OCI-LY7 (cell line): Measurements from ENCODE around the gene GPR21. TPM values are rescaled to one million over a fixed set of nuclear protein-coding genes. Genes with fewer than 3 reads are reported as not detected.

ENCODE experiments used
- BruUV-seq: library from RNA; stranded (reverse); fragments of 400-500 nt; replicated peaks from 2 replicates; lab custom pipeline; 2021; lab: Mats Ljungman, UMichigan
- CTCF ChIA-PET: fragments of 300-600 bp; sonication (Branson Sonifier 250); formaldehyde crosslinking; loops from one replicate; lab custom pipeline; 2022; ENCODE audit warnings: antibody characterized with exemption; ENCODE audit not compliant: unreplicated experiment; lab: Charles Lee
- POLR2A ChIA-PET: fragments of 300-600 bp; sonication (Branson Sonifier 250); formaldehyde crosslinking; loops from one replicate; lab custom pipeline; 2022; ENCODE audit warnings: antibody characterized with exemption; lab: Charles Lee
- DNase-seq: peaks from one replicate; pipeline ENCODE4 v3.0.0-alpha.2; 2015; ENCODE audit warnings: low spot score
- H2AFZ ChIP-seq: fragments of 200-600 bp; sonication (generic), shearing (Covaris generic); 2 replicates; pipeline ENCODE4 v1.6.1; 2014; ENCODE audit warnings: mild to moderate bottlenecking, antibody characterized with exemption, low read length, moderate library complexity
- H3K27ac ChIP-seq: fragments of 200-600 bp; sonication (generic); 2 replicates; pipeline ENCODE4 v1.5.1; 2014; ENCODE audit warnings: mixed run types, low read depth, mild to moderate bottlenecking, moderate library complexity, low read length, inconsistent platforms; ENCODE audit not compliant: poor library complexity, severe bottlenecking
- H3K36me3 ChIP-seq: fragments of 200-600 bp; sonication (generic); 2 replicates; pipeline ENCODE4 v1.6.1; 2014; ENCODE audit warnings: mild to moderate bottlenecking, antibody characterized with exemption, low read length, moderate library complexity, mixed read lengths; ENCODE audit not compliant: insufficient read depth
- H3K4me1 ChIP-seq: fragments of 200-600 bp; sonication (generic); 2 replicates; pipeline ENCODE4 v1.5.1; 2014; ENCODE audit warnings: mild to moderate bottlenecking, low read length; ENCODE audit not compliant: insufficient read depth, poor library complexity, severe bottlenecking
- H3K4me2 ChIP-seq: fragments of 200-600 bp; sonication (generic); 2 replicates; pipeline ENCODE4 v1.6.1; 2014; ENCODE audit warnings: mild to moderate bottlenecking, low read length
- H3K4me3 ChIP-seq: fragments of 200-600 bp; sonication (generic); 2 replicates; pipeline ENCODE4 v1.5.1; 2014; ENCODE audit warnings: mild to moderate bottlenecking, low read depth, low read length; ENCODE audit not compliant: poor library complexity, severe bottlenecking
- H3K79me2 ChIP-seq: fragments of 200-600 bp; sonication (generic); 2 replicates; pipeline ENCODE4 v1.6.1; 2016; ENCODE audit warnings: low read depth, mild to moderate bottlenecking, low read length, moderate library complexity, mixed read lengths; ENCODE audit not compliant: insufficient read depth
- H3K9me2 ChIP-seq: fragments of 200-600 bp; sonication (generic); 2 replicates; pipeline ENCODE4 v1.6.1; 2016; ENCODE audit warnings: mild to moderate bottlenecking, low read length, mixed read lengths; ENCODE audit not compliant: insufficient read depth
- H3K9me3 ChIP-seq: fragments of 200-600 bp; sonication (generic); 2 replicates; pipeline ENCODE4 v1.6.1; 2014; ENCODE audit warnings: mild to moderate bottlenecking, mixed run types, low read length, mixed read lengths
- H4K20me1 ChIP-seq: fragments of 200-600 bp; sonication (generic); 2 replicates; pipeline ENCODE4 v1.6.1; 2014; ENCODE audit warnings: mild to moderate bottlenecking, antibody characterized with exemption, low read length, moderate library complexity, mixed read lengths; ENCODE audit not compliant: insufficient read depth
- EZH2phosphoT487 ChIP-seq: fragments of 200-600 bp; sonication (generic); IDR thresholded peaks from 2 replicates; pipeline ENCODE4 v1.6.1; 2018; ENCODE audit warnings: low read depth, borderline replicate concordance, mild to moderate bottlenecking, mixed run types, antibody characterized with exemption, low read length, moderate library complexity, mixed read lengths
- intact Hi-C: fragments of 100-400 bp; cut with micrococcal nuclease; formaldehyde crosslinking; loops from one replicate; pipeline ENCODE4 v1.10.0; 2022; ENCODE audit not compliant: unreplicated experiment
- small RNA-seq: library from RNA; depleted of rRNA; stranded (forward); fragments of <200 nt; gene quantifications from one replicate; pipeline ENCODE3, GENCODE V24; 2014
- total RNA-seq, 2 experiments: library from RNA; depleted of rRNA in 1 of 2; stranded (reverse); fragments of >200 nt in 1 of 2; shearing (Covaris generic) in 1 of 2; gene quantifications; 2 replicates each; pipeline ENCODE4 v1.2.3, GENCODE V29; 2014 to 2022
- TF ChIP-seq, protein P1 (sequence below): fragments of 200-600 bp; sonication (generic); conservative IDR thresholded peaks from 2 replicates; pipeline ENCODE4 v1.5.1; 2014; ENCODE audit warnings: mild to moderate bottlenecking, antibody characterized with exemption, low read length, moderate library complexity, mixed read lengths

The GPR21 gene
- total RNA-seq, 2 experiments from 2014 or later: 0.25 TPM; not detected in 1

DNA sequence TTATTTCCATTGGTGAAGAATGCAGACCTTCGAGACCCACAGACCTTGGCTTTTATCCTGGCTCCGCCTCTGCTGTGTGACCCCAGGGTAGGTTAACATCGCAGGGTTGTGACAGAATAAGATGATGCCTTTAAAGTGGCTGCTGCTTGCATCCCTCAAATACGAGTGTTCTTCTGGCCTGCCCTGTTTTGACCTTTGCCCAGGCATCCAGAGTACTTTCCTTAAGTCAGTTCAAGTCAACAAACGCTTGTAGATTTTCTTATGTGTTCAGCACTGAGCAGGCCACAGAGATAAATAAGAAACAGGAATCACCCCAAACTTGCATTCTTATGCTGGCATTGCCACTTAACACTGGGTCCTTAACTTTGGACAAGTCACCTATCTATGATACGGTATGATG, 50.2 kb downstream of the GPR21 start:
- no peak overlapping the region for H3K27ac ChIP-seq
- intact Hi-C loops: no loop called here
- H3K79me2 ChIP-seq: no peaks in the 10 kb centered on the region
- H3K36me3 ChIP-seq: peaks cover 51% of the 10 kb centered on the region
- no peak overlapping the region for H3K4me3 ChIP-seq
- no peaks in the 10 kb centered on the region for H3K9me3 ChIP-seq
- H3K9me2 ChIP-seq: no peaks in the 10 kb centered on the region
- H3K4me2 ChIP-seq: no peak overlapping the region
- peaks cover 33% of the 10 kb centered on the region for H3K4me1 ChIP-seq
- TF ChIP-seq, protein P1, sequence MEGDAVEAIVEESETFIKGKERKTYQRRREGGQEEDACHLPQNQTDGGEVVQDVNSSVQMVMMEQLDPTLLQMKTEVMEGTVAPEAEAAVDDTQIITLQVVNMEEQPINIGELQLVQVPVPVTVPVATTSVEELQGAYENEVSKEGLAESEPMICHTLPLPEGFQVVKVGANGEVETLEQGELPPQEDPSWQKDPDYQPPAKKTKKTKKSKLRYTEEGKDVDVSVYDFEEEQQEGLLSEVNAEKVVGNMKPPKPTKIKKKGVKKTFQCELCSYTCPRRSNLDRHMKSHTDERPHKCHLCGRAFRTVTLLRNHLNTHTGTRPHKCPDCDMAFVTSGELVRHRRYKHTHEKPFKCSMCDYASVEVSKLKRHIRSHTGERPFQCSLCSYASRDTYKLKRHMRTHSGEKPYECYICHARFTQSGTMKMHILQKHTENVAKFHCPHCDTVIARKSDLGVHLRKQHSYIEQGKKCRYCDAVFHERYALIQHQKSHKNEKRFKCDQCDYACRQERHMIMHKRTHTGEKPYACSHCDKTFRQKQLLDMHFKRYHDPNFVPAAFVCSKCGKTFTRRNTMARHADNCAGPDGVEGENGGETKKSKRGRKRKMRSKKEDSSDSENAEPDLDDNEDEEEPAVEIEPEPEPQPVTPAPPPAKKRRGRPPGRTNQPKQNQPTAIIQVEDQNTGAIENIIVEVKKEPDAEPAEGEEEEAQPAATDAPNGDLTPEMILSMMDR: no peak
- TF ChIP-seq EZH2phosphoT487: no peak
- H4K20me1 ChIP-seq: no peaks in the 10 kb centered on the region
- POLR2A ChIA-PET: interaction anchor here (0.5 to 0.8 kb wide), 2 partner anchors 17 to 1210 kb away, joined by 3 to 4 read pairs; no protein-coding TSS in a partner anchor
- no peak for DNase-seq
- CTCF ChIA-PET: interaction anchor here (2.0 kb wide), 1 partner anchor 266 kb away, joined by 5 read pairs; no protein-coding TSS in a partner anchor
- BruUV-seq: no TSS peak
- H2AFZ ChIP-seq: no peak overlapping the region

DNA sequence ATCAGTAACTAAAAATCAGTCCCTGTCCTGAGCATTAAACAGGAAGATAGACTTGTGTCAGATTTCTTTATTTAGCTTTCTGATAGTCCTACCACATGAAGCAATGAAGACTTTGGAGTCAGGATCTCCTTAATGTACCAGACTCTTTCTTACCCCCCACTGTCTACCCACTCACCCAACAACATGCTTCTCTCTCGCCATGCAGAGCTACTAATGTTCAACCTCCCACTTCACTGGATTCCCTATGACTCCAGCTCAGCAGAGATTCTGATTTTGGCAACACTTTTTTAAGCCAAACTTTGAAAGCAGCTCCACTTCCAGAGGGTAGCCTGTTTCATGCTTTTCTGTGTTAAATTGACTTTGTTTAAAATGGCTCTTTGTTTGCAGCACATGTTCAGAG, 50.8 kb downstream of the GPR21 start:
- ChIA-PET CTCF (interaction anchor here (0.8 to 2.0 kb wide), 2 partner anchors 185 to 266 kb away, joined by 3 to 5 read pairs; no protein-coding TSS in a partner anchor), POLR2A (interaction anchor here (0.8 to 1.7 kb wide), 3 partner anchors 8 to 17 kb away, joined by 3 to 5 read pairs (median 4); no protein-coding TSS in a partner anchor)
- Histone ChIP-seq H3K36me3 (peaks cover 46% of the 10 kb centered on the region), H3K9me3 (no peaks in the 10 kb centered on the region), H3K4me3 (no peak overlapping the region), H3K27ac (no peak overlapping the region), H3K4me1 (peaks cover 39% of the 10 kb centered on the region), H2AFZ (no peak overlapping the region), H4K20me1 (no peaks in the 10 kb centered on the region), H3K4me2 (no peak overlapping the region), H3K79me2 (no peaks in the 10 kb centered on the region), H3K9me2 (no peaks in the 10 kb centered on the region)
- no TSS peak for BruUV-seq
- TF ChIP-seq, protein P1: no peak
- no peak for TF ChIP-seq EZH2phosphoT487
- no peak for DNase-seq
- intact Hi-C loops: no loop called here

Small RNA genes lying within 50 kb of the gene (small RNA-seq; reads per million reads assigned to genes)
- not detected for gene GPR21

Other genes with a start within 250 kb of the GPR21 start
- gene OR5C1, start 244.7 kb upstream of the GPR21 start, total RNA-seq (2014; rRNA removed; shearing (Covaris generic)): not detected in 2 replicates
- not detected in 2 replicates for gene OR5C1, start 244.7 kb upstream of the GPR21 start, total RNA-seq (2022)
- not detected in 2 replicates for gene OR1K1, start 233.5 kb upstream of the GPR21 start, total RNA-seq (2014; rRNA removed; shearing (Covaris generic))
- gene OR1K1, start 233.5 kb upstream of the GPR21 start, total RNA-seq (2022): not detected in 2 replicates
- 25.1 and 26.9 TPM in 2 replicates for gene PDCL, start 205.1 kb upstream of the GPR21 start, total RNA-seq (2014; rRNA removed; shearing (Covaris generic))
- 24.0 and 26.6 TPM in 2 replicates for gene PDCL, start 205.1 kb upstream of the GPR21 start, total RNA-seq (2022)
- gene RC3H2, start 128.3 kb upstream of the GPR21 start, total RNA-seq (2014; rRNA removed; shearing (Covaris generic)): 45.0 and 46.2 TPM in 2 replicates
- 73.7 and 78.7 TPM in 2 replicates for gene RC3H2, start 128.3 kb upstream of the GPR21 start, total RNA-seq (2022)
- 7.1 and 8.1 TPM in 2 replicates for gene ZBTB6, start 120.3 kb upstream of the GPR21 start, total RNA-seq (2014; rRNA removed; shearing (Covaris generic))
- gene ZBTB6, start 120.3 kb upstream of the GPR21 start, total RNA-seq (2022): 8.4 and 9.4 TPM in 2 replicates
- gene ZBTB26, start 102.2 kb upstream of the GPR21 start, total RNA-seq (2014; rRNA removed; shearing (Covaris generic)): 7.6 and 10.8 TPM in 2 replicates
- 14.2 and 15.6 TPM in 2 replicates for gene ZBTB26, start 102.2 kb upstream of the GPR21 start, total RNA-seq (2022)
- gene RABGAP1, start 92.6 kb upstream of the GPR21 start, total RNA-seq (2014; rRNA removed; shearing (Covaris generic)): 16.8 and 24.2 TPM in 2 replicates
- 39.8 and 46.6 TPM in 2 replicates for gene RABGAP1, start 92.6 kb upstream of the GPR21 start, total RNA-seq (2022)
- gene STRBP, start 234.9 kb downstream of the GPR21 start, total RNA-seq (2014; rRNA removed; shearing (Covaris generic)): 82.8 and 96.0 TPM in 2 replicates
- gene STRBP, start 234.9 kb downstream of the GPR21 start, total RNA-seq (2022): 179 and 184 TPM in 2 replicates